HEK293 (cell line): Measurements from ENCODE around the gene TIMM17B.

ENCODE experiments used
- CTCF ChIA-PET: fragments of 350-600 bp; formaldehyde crosslinking; extraction: SDS; loops from one replicate; lab custom pipeline; 2021; ENCODE audit warnings: antibody characterized with exemption; lab: Yijun Ruan, JAX
- POLR2A ChIA-PET: fragments of 300-600 bp; formaldehyde crosslinking; extraction: SDS; loops from one replicate; lab custom pipeline; 2020; ENCODE audit warnings: antibody characterized with exemption, inconsistent platforms; lab: Yijun Ruan, JAX
- H3K27ac ChIP-seq: fragments of 200-500 bp; sonication (Bioruptor generic); 2 replicates; pipeline ENCODE4 v1.5.1; 2014; ENCODE audit warnings: low read depth, low read length, control low read depth, inconsistent platforms; ENCODE audit errors: extremely low read depth
- H3K36me3 ChIP-seq, 2 experiments: fragments of 200-500 bp in 1 of 2; sonication (Bioruptor generic) in 1 of 2; 1 replicate in 1 of 2; 2 replicates in 1 of 2; pipeline ENCODE4 v1.5.1; 2014 to 2017; ENCODE audit warnings: inconsistent platforms in 2 of 2, low read length in 2 of 2; ENCODE audit not compliant: control insufficient read depth in 2 of 2, insufficient read depth in 1 of 2
- H3K4me1 ChIP-seq: fragments of 200-500 bp; sonication (Bioruptor generic); 2 replicates; pipeline ENCODE4 v1.5.1; 2014; ENCODE audit warnings: mild to moderate bottlenecking, low read length, inconsistent platforms; ENCODE audit not compliant: control insufficient read depth, insufficient read depth
- H3K4me3 ChIP-seq: 2 replicates; pipeline ENCODE4 v1.5.1; 2011; ENCODE audit warnings: low read depth, mild to moderate bottlenecking, control low read depth, low read length, moderate library complexity
- H3K9me3 ChIP-seq: fragments of 200-500 bp; sonication (Bioruptor generic); 2 replicates; pipeline ENCODE4 v1.5.1; 2014; ENCODE audit warnings: low read depth, low read length, inconsistent platforms; ENCODE audit not compliant: control insufficient read depth, insufficient read depth
- FEZF1 ChIP-seq: fragments of 450-650 bp; formaldehyde crosslinking; IDR thresholded peaks from 2 replicates; pipeline ENCODE4 v1.5.1; 2016; ENCODE audit warnings: missing biosample characterization, missing genetic modification characterization
- KLF16 ChIP-seq: fragments of 450-650 bp; formaldehyde crosslinking; IDR thresholded peaks from 2 replicates; pipeline ENCODE4 v1.5.1; 2017; ENCODE audit warnings: missing biosample characterization, missing genetic modification characterization
- OSR2 ChIP-seq: fragments of 450-650 bp; formaldehyde crosslinking; IDR thresholded peaks from 2 replicates; pipeline ENCODE4 v1.5.1; 2016; ENCODE audit warnings: missing biosample characterization, missing genetic modification characterization
- SCRT2 ChIP-seq: fragments of 450-650 bp; formaldehyde crosslinking; IDR thresholded peaks from 2 replicates; pipeline ENCODE4 v1.5.1; 2016; ENCODE audit warnings: missing biosample characterization, missing genetic modification characterization
- ZBTB8A ChIP-seq: fragments of 450-650 bp; formaldehyde crosslinking; IDR thresholded peaks from 2 replicates; pipeline ENCODE4 v1.5.1; 2016; ENCODE audit warnings: missing biosample characterization, missing genetic modification characterization
- ZIC2 ChIP-seq: fragments of 450-650 bp; formaldehyde crosslinking; IDR thresholded peaks from 2 replicates; pipeline ENCODE4 v1.5.1; 2016; ENCODE audit warnings: missing biosample characterization, missing genetic modification characterization
- ZNF184 ChIP-seq: fragments of 450-650 bp; IDR thresholded peaks from 2 replicates; pipeline ENCODE4 v1.5.1; 2018; ENCODE audit warnings: missing biosample characterization, mild to moderate bottlenecking, missing genetic modification characterization
- ZNF19 ChIP-seq: fragments of 450-650 bp; formaldehyde crosslinking; IDR thresholded peaks from 2 replicates; pipeline ENCODE4; 2016; ENCODE audit warnings: missing biosample characterization, missing genetic modification characterization, low read depth
- ZNF2 ChIP-seq: fragments of 450-650 bp; formaldehyde crosslinking; IDR thresholded peaks from 2 replicates; pipeline ENCODE4 v1.5.1; 2016; ENCODE audit warnings: missing biosample characterization, missing genetic modification characterization
- ZNF214 ChIP-seq: fragments of 450-650 bp; formaldehyde crosslinking; IDR thresholded peaks from 2 replicates; pipeline ENCODE4 v1.5.1; 2017; ENCODE audit warnings: missing biosample characterization, mild to moderate bottlenecking, missing genetic modification characterization, borderline replicate concordance
- ZNF311 ChIP-seq: fragments of 450-650 bp; formaldehyde crosslinking; IDR thresholded peaks from 2 replicates; pipeline ENCODE4 v1.5.1; 2017; ENCODE audit warnings: missing biosample characterization, missing genetic modification characterization, borderline replicate concordance
- ZNF560 ChIP-seq: fragments of 450-650 bp; formaldehyde crosslinking; IDR thresholded peaks from 2 replicates; pipeline ENCODE4 v1.5.1; 2017; ENCODE audit warnings: missing biosample characterization, missing genetic modification characterization, borderline replicate concordance
- ZNF571 ChIP-seq: fragments of 450-650 bp; formaldehyde crosslinking; IDR thresholded peaks from 2 replicates; pipeline ENCODE4 v1.5.0; 2017; ENCODE audit warnings: missing biosample characterization, missing genetic modification characterization
- ZNF623 ChIP-seq: fragments of 450-650 bp; formaldehyde crosslinking; IDR thresholded peaks from 2 replicates; pipeline ENCODE4 v1.5.1; 2016; ENCODE audit warnings: missing biosample characterization, missing genetic modification characterization
- ZNF629 ChIP-seq: fragments of 450-650 bp; formaldehyde crosslinking; IDR thresholded peaks from 2 replicates; pipeline ENCODE4 v1.5.1; 2017; ENCODE audit warnings: missing biosample characterization, missing genetic modification characterization
- TF ChIP-seq, protein P1 (sequence below): fragments of 450-650 bp; formaldehyde crosslinking; IDR thresholded peaks from 2 replicates; pipeline ENCODE4 v1.5.1; 2016; ENCODE audit warnings: missing biosample characterization, missing genetic modification characterization, low read depth
- TF ChIP-seq, protein P2 (sequence below): fragments of 450-650 bp; formaldehyde crosslinking; IDR thresholded peaks from 2 replicates; pipeline ENCODE4 v1.5.1; 2016; ENCODE audit warnings: missing biosample characterization, missing genetic modification characterization, borderline replicate concordance
- TF ChIP-seq, protein P3 (sequence below): fragments of 450-650 bp; formaldehyde crosslinking; IDR thresholded peaks from 2 replicates; pipeline ENCODE4 v1.5.1; 2017; ENCODE audit warnings: missing biosample characterization, missing genetic modification characterization
- TF ChIP-seq, protein P4 (sequence below): fragments of 450-650 bp; IDR thresholded peaks from 2 replicates; pipeline ENCODE4 v1.5.1; 2018; ENCODE audit warnings: missing biosample characterization, missing genetic modification characterization

The TIMM17B gene

DNA sequence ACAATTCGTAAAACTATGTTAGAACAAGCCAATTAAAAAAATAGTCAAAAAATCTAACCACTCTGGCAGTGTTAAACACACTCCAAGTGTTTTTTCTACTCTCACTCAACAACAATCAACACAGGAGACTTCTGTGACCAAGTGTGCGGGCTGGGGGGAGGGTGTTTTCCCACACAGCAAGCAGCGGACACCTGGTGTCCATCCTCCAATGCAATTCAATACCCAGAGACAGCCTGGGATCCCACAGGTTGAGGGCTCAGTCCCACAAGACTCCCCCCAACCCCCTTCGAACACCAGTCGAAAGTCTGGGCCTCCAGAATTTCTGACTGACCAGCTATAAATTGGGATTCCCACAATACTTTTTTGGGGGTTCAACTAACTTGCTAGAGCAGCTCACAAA is 29.6 kb upstream of the TIMM17B start:
- POLR2A ChIA-PET = no interaction called here
- H3K36me3 ChIP-seq = peaks cover 16 to 74% of the 10 kb centered on the region in 2 experiments; a peak in 2 of 3 replicates
- TF ChIP-seq ZNF560 (tag by site-specific recombination) (no peak), ZIC2 (0 out of 2 replicates have a peak, but pooled peaks have one; percentile 17)
- TF ChIP-seq, all 188 proteins: peak for 1
- Histone ChIP-seq H3K4me3 (no peak overlapping the region), H3K4me1 (no peaks in the 10 kb centered on the region), H3K9me3 (no peaks in the 10 kb centered on the region), H3K27ac (no peak overlapping the region)
- CTCF ChIA-PET = interaction anchor here (0.9 to 1.2 kb wide), 2 partner anchors 11 to 19 kb away, joined by 3 to 4 read pairs; no protein-coding TSS in a partner anchor

DNA sequence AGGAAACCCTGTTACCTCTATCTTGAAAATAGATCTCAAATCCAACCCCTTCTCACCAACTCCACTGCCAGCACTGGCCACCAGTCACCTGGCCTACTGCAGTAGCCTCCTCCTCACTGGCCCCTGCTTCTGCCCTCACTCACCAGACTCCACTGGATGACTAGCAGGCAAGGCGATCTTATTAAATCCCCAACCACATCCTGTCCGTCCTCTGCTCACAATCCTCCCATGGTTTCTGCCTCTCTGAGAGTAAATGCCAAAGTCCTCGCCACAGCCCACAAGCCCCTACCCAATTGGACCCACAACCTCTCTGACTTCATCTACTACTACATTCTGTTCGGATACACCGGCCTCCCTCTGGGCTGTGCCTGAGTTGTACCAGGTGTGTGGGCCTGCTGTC is 26.7 kb upstream of the TIMM17B start:
- Histone ChIP-seq H3K4me1 (0 out of 2 replicates have a peak, but pooled peaks cover 3% of the 10 kb centered on the region), H3K4me3 (no peak overlapping the region), H3K9me3 (no peaks in the 10 kb centered on the region), H3K27ac (no peak overlapping the region), H3K36me3 (peaks cover 13 to 69% of the 10 kb centered on the region in 2 experiments; a peak in 2 of 3 replicates)
- CTCF ChIA-PET = no interaction called here
- no peak for TF ChIP-seq ZNF184 (tag by site-specific recombination)
- no peak for TF ChIP-seq SCRT2 (tag by site-specific recombination)
- no peak for TF ChIP-seq KLF16 (tag by site-specific recombination)
- TF ChIP-seq ZNF2 (tag by site-specific recombination) = no peak
- no peak for TF ChIP-seq OSR2 (tag by site-specific recombination)
- POLR2A ChIA-PET = no interaction called here

DNA sequence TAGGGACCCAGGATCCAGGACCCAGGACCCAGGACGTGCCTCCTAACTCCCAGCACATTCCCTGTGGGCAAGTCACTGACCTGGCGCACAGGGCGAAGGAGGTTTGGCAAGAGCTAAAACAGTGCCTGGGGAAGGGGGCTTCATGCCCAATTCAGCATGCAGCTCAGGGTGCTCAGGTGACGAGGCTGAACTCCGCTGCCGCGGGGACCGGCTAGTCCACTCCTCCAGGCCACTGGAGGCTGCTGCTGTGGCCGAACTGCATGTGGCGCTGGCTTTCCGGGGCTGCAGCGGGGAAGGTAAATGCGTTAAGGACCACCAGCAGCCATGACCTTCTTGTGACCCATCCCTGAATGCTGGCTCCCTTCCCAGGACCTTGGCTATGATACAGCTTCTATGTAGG is 26.2 kb upstream of the TIMM17B start:
- Histone ChIP-seq H3K4me1 (0 out of 2 replicates have a peak, but pooled peaks cover 3% of the 10 kb centered on the region), H3K4me3 (no peak overlapping the region), H3K27ac (no peak overlapping the region), H3K36me3 (peaks cover 13 to 67% of the 10 kb centered on the region in 2 experiments; a peak in 2 of 3 replicates), H3K9me3 (no peaks in the 10 kb centered on the region)
- CTCF ChIA-PET = interaction anchor here (0.5 kb wide), 1 partner anchor 297 kb away, joined by 6 read pairs; no protein-coding TSS in a partner anchor
- POLR2A ChIA-PET = no interaction called here
- TF ChIP-seq ZNF571 (tag by site-specific recombination) (no peak), ZBTB8A (tag by site-specific recombination) (no peak), ZNF19 (tag by site-specific recombination) (no peak), ZNF311 (no peak), ZNF623 (tag by site-specific recombination) (no peak), ZNF629 (tag by site-specific recombination) (no peak), ZNF214 (tag by site-specific recombination) (no peak), FEZF1 (no peak)
- TF ChIP-seq, protein P1, sequence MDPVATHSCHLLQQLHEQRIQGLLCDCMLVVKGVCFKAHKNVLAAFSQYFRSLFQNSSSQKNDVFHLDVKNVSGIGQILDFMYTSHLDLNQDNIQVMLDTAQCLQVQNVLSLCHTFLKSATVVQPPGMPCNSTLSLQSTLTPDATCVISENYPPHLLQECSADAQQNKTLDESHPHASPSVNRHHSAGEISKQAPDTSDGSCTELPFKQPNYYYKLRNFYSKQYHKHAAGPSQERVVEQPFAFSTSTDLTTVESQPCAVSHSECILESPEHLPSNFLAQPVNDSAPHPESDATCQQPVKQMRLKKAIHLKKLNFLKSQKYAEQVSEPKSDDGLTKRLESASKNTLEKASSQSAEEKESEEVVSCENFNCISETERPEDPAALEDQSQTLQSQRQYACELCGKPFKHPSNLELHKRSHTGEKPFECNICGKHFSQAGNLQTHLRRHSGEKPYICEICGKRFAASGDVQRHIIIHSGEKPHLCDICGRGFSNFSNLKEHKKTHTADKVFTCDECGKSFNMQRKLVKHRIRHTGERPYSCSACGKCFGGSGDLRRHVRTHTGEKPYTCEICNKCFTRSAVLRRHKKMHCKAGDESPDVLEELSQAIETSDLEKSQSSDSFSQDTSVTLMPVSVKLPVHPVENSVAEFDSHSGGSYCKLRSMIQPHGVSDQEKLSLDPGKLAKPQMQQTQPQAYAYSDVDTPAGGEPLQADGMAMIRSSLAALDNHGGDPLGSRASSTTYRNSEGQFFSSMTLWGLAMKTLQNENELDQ (tag by site-specific recombination) = no peak
- TF ChIP-seq, protein P2, sequence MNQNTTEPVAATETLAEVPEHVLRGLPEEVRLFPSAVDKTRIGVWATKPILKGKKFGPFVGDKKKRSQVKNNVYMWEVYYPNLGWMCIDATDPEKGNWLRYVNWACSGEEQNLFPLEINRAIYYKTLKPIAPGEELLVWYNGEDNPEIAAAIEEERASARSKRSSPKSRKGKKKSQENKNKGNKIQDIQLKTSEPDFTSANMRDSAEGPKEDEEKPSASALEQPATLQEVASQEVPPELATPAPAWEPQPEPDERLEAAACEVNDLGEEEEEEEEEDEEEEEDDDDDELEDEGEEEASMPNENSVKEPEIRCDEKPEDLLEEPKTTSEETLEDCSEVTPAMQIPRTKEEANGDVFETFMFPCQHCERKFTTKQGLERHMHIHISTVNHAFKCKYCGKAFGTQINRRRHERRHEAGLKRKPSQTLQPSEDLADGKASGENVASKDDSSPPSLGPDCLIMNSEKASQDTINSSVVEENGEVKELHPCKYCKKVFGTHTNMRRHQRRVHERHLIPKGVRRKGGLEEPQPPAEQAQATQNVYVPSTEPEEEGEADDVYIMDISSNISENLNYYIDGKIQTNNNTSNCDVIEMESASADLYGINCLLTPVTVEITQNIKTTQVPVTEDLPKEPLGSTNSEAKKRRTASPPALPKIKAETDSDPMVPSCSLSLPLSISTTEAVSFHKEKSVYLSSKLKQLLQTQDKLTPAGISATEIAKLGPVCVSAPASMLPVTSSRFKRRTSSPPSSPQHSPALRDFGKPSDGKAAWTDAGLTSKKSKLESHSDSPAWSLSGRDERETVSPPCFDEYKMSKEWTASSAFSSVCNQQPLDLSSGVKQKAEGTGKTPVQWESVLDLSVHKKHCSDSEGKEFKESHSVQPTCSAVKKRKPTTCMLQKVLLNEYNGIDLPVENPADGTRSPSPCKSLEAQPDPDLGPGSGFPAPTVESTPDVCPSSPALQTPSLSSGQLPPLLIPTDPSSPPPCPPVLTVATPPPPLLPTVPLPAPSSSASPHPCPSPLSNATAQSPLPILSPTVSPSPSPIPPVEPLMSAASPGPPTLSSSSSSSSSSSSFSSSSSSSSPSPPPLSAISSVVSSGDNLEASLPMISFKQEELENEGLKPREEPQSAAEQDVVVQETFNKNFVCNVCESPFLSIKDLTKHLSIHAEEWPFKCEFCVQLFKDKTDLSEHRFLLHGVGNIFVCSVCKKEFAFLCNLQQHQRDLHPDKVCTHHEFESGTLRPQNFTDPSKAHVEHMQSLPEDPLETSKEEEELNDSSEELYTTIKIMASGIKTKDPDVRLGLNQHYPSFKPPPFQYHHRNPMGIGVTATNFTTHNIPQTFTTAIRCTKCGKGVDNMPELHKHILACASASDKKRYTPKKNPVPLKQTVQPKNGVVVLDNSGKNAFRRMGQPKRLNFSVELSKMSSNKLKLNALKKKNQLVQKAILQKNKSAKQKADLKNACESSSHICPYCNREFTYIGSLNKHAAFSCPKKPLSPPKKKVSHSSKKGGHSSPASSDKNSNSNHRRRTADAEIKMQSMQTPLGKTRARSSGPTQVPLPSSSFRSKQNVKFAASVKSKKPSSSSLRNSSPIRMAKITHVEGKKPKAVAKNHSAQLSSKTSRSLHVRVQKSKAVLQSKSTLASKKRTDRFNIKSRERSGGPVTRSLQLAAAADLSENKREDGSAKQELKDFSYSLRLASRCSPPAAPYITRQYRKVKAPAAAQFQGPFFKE (tag by site-specific recombination) = no peak
- TF ChIP-seq, protein P3, sequence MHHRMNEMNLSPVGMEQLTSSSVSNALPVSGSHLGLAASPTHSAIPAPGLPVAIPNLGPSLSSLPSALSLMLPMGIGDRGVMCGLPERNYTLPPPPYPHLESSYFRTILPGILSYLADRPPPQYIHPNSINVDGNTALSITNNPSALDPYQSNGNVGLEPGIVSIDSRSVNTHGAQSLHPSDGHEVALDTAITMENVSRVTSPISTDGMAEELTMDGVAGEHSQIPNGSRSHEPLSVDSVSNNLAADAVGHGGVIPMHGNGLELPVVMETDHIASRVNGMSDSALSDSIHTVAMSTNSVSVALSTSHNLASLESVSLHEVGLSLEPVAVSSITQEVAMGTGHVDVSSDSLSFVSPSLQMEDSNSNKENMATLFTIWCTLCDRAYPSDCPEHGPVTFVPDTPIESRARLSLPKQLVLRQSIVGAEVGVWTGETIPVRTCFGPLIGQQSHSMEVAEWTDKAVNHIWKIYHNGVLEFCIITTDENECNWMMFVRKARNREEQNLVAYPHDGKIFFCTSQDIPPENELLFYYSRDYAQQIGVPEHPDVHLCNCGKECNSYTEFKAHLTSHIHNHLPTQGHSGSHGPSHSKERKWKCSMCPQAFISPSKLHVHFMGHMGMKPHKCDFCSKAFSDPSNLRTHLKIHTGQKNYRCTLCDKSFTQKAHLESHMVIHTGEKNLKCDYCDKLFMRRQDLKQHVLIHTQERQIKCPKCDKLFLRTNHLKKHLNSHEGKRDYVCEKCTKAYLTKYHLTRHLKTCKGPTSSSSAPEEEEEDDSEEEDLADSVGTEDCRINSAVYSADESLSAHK (tag by site-specific recombination) = no peak
- TF ChIP-seq, protein P4, sequence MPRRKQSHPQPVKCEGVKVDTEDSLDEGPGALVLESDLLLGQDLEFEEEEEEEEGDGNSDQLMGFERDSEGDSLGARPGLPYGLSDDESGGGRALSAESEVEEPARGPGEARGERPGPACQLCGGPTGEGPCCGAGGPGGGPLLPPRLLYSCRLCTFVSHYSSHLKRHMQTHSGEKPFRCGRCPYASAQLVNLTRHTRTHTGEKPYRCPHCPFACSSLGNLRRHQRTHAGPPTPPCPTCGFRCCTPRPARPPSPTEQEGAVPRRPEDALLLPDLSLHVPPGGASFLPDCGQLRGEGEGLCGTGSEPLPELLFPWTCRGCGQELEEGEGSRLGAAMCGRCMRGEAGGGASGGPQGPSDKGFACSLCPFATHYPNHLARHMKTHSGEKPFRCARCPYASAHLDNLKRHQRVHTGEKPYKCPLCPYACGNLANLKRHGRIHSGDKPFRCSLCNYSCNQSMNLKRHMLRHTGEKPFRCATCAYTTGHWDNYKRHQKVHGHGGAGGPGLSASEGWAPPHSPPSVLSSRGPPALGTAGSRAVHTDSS (tag by site-specific recombination) = no peak
